ENCODE data around the gene LRRC58.
"Not testable (repeated sequence)": the region's sequence is repeated elsewhere in the genome, so short reads cannot be mapped to it uniquely, and the experiment has no call there.

LRRC58 gene

DNA sequence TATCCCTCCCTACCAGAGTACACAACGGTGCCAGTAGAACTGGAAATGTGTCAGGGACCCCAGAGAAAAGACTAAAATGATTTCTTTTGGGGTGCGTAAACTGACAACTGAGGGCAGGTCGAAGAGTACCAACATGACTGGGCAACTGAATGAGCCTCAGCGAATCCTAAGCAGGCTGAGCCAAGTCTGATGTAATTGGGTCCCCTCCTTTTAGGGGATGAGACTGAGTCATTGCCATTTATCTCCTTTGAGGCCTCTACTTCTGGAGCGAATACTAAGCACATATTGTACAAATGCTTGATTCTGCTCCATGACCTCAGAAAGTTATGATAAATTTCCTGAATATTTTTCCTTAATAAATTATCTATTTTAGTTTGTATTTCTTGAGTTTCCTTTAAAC, 46.8 kb downstream of the LRRC58 start:
- no peak overlapping the region for H3K4me3 ChIP-seq (replicated peaks in 1 of 2; ENCODE audit: low read depth in 2 of 2, low read length in 2 of 2)
- TF ChIP-seq, protein P1, sequence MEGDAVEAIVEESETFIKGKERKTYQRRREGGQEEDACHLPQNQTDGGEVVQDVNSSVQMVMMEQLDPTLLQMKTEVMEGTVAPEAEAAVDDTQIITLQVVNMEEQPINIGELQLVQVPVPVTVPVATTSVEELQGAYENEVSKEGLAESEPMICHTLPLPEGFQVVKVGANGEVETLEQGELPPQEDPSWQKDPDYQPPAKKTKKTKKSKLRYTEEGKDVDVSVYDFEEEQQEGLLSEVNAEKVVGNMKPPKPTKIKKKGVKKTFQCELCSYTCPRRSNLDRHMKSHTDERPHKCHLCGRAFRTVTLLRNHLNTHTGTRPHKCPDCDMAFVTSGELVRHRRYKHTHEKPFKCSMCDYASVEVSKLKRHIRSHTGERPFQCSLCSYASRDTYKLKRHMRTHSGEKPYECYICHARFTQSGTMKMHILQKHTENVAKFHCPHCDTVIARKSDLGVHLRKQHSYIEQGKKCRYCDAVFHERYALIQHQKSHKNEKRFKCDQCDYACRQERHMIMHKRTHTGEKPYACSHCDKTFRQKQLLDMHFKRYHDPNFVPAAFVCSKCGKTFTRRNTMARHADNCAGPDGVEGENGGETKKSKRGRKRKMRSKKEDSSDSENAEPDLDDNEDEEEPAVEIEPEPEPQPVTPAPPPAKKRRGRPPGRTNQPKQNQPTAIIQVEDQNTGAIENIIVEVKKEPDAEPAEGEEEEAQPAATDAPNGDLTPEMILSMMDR (IDR thresholded peaks at IDR 0.05; ENCODE audit: low read depth, low read length): no peak
- DNase-seq (ENCODE audit: low read depth in 2 of 2): peak; percentile 59 to 76

DNA sequence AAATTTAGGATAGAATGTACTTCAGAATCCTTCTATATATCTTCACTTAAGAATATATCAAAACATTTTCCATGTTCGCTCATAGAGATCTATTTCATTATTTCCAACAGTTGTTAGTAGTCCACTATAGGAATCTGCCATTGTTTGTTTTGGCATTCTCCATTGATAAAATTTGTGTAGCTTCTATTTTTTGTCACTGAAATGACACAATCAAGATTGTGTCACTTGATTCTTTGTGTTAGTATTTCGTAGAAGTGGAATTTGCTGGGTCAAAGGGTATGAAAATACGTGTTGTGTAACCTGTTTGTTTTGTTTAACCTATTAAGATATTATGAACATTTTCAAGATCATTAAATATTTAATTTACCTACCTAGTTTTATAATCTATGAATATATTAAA, 48.2 kb downstream of the LRRC58 start:
- TF ChIP-seq, protein P1 (IDR thresholded peaks at IDR 0.05; ENCODE audit: low read depth, low read length): no peak
- DNase-seq (ENCODE audit: low read depth in 2 of 2): peak in 1 of 2 donors; percentile 65
- no peak overlapping the region for H3K4me3 ChIP-seq (replicated peaks in 1 of 2; ENCODE audit: low read depth in 2 of 2, low read length in 2 of 2)

DNA sequence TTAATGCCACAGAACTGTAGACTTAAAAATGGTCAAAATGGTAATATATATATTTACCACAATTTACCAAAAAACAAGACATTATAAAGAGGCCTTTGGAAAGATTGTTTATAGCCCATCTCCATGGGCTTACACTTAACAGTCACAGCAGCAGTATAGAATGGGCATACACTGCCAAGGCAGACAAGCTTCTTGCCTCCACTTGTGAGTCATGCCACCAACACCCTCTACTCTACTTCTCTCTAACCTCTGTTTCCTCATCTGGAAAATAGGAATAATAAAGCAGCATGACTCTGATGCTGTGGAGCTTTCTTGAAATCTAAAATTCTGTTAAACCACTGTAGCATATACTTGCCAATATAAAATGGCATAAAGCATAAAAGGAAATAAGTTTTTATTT, 49.8 kb downstream of the LRRC58 start:
- no peak overlapping the region for H3K4me3 ChIP-seq (replicated peaks in 1 of 2; ENCODE audit: low read depth in 2 of 2, low read length in 2 of 2)
- peak in 1 of 2 donors; percentile 28 for DNase-seq (ENCODE audit: low read depth in 2 of 2)
- TF ChIP-seq, protein P1 (IDR thresholded peaks at IDR 0.05; ENCODE audit: low read depth, low read length): no peak

DNA sequence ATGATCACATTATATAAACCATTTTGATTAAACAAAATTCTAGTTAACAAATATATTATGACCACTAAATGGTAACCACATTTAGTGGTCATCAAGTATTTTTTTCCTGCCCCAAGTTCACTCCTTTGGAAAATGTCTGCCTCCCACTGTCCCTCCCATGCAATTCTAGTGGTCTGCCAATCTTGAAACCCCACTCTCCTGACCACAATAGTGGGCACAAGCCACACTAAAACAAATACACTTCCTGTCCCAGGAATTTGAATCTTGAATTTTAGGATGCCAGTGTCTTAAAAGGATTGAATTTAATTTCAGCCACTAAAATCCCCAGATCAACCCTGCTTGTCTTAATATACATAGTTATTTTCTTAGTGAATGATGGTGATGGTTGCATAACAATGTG, 50.2 kb downstream of the LRRC58 start:
- no peak overlapping the region for H3K4me3 ChIP-seq (replicated peaks in 1 of 2; ENCODE audit: low read depth in 2 of 2, low read length in 2 of 2)
- no peak for DNase-seq (ENCODE audit: low read depth in 2 of 2)
- TF ChIP-seq, protein P1 (IDR thresholded peaks at IDR 0.05; ENCODE audit: low read depth, low read length): no peak

DNA sequence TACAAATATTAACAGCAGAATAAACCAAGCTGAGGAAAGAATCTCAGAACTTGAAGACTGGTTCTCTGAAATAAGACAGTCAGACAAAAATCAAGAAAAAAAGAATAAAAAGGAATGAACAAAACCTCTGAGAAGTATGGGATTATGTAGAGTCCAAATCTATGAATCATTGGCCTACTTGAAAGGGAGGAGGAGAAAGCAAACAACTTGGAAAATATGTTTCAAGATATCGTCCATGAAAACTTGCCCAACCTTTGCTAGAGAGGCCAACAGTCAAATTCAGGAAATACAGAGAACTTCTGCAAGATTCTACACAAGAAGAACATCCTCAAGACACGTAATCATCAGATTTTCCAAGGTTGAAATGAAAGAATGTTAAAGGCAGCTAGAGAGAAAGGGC, 57.6 kb downstream of the LRRC58 start:
- H3K4me3 ChIP-seq (replicated peaks in 1 of 2; ENCODE audit: low read depth in 2 of 2, low read length in 2 of 2): not testable (repeated sequence)
- DNase-seq (ENCODE audit: low read depth in 2 of 2): peak; percentile 48 to 59

DNA sequence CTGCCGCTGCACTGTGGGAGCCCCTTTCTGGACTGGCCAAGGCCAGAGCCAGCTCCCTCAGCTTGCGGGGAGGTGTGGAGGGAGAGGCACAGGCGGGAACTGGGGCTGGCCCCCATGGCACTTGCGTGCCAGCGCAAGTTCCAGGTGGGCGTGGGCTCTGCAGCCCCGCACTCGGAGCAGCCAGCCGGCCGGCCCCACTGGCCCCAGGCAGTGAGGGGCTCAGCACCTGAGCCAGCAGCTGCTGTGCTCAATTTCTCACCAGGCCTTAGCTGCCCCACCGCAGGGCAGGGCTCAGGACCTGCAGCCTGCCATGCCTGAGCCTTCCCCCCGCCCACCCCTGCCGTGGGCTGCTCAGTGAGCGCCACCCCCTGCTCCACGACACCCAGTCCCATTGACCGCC, 59.5 kb downstream of the LRRC58 start:
- DNase-seq (ENCODE audit: low read depth in 2 of 2): no peak
- TF ChIP-seq, protein P1 (IDR thresholded peaks at IDR 0.05; ENCODE audit: low read depth, low read length): no peak
- no peak overlapping the region for H3K4me3 ChIP-seq (replicated peaks in 1 of 2; ENCODE audit: low read depth in 2 of 2, low read length in 2 of 2)

DNA sequence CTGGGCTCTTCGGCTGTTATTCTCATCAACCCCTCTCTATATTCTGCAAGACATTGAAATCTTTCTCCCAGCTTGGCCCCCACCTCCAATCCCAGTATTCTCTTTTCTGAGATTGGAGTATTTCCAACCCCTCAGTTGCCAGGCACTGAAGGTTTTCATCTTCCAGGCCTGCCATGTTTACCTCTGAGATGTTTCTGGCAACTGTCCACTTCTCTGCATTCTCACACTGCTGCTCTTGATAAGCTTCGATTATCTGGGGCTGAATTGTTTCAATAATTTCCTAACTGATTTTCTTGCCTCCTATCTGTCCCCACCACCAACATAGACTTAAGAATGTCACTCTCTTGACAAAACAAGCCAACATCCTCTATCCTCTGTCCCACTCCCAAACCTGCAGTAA, 62.7 kb downstream of the LRRC58 start:
- H3K4me3 ChIP-seq (replicated peaks in 1 of 2; ENCODE audit: low read depth in 2 of 2, low read length in 2 of 2): no peak overlapping the region
- DNase-seq (ENCODE audit: low read depth in 2 of 2): no peak
- TF ChIP-seq, protein P1 (IDR thresholded peaks at IDR 0.05; ENCODE audit: low read depth, low read length): no peak
